ENCODE results near the gene GJD3.
"Not testable (repeated sequence)": the region's sequence is repeated elsewhere in the genome, so short reads cannot be mapped to it uniquely, and the experiment has no call there.

The GJD3 gene, protein sequence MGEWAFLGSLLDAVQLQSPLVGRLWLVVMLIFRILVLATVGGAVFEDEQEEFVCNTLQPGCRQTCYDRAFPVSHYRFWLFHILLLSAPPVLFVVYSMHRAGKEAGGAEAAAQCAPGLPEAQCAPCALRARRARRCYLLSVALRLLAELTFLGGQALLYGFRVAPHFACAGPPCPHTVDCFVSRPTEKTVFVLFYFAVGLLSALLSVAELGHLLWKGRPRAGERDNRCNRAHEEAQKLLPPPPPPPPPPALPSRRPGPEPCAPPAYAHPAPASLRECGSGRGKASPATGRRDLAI

DNA sequence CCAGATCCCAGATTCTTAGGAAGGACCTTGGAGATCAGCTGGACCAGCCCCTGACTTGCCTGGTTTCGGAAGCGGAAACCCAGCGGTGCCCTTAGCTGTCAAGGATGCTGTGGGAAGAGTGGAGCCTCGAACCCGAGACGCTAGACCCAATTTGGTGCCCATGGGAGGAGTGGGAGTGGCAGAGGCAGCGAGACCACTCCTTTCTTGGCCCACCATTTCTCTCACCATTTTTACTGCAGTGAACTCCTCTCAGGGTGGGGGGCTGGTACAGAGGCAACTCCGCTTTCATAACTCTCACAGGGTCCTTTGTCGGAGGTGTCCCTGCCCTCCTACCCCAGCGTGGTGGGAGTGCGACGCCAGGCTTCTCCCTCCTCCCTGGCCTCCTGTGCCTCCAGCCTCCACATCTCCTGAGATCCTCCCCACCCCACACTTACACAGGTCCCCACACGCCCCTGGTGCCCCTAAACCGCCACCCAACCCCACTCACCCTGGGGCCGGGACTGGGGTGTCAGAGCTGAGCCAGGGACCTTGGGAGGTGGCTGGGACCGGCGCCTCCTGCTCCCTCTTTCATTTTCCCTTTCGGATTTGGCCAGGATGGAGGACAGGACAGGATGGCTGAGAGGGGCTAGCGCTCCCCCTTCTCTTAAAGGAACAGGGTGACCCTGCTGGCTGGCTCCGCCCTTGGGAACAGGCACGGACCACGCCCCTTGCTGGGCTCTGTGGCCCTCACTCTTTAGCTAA lies at the start of gene GJD3:
GJD3 (minus strand) TSS at position 617 of the 741 bp plus-strand sequence. CDS start 922 bp downstream, outside the sequence.
- DNase-seq (ENCODE audit: low read depth in 2 of 3, low spot score in 1 of 3) = no peak

DNA sequence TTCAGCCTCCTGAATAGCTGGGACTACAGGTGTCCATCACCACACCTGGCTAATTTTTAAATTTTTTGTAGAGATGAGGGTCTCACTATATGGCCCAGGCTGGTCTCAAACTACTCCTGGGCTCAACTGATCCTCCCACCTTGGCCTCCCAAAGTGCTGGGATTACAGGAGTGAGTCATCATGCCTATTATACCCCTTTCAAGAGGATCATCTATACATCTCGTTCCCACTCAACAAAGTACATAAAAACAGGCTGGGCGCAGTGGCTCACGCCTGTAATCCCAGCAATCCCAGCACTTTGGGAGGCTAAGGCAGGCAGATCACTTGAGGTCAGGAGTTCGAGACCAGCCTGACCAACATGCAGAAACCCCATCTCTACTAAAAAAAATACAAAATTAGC lies 49.8 kb upstream of the GJD3 start:
- not testable (repeated sequence) for DNase-seq (ENCODE audit: low read depth in 2 of 3, low spot score in 1 of 3)

DNA sequence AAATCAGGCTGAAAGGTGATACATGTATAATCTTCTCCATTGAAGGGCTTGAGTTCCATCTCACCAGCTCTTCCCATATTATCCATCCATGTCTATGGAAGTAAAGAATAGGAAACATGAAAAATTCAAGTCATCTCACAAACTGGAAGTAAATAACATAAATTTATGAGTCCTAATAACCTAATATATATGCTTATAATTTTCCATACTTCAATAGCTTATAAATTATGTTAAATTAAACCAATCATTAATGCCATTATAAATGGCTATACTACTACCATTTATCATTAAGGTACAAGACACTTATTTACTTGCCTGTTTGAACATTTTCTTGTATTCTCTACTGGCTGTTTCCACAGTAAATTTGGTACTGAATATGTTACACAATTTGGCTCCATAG lies 48.3 kb upstream of the GJD3 start:
- no peak for DNase-seq (ENCODE audit: low read depth in 2 of 3, low spot score in 1 of 3)

DNA sequence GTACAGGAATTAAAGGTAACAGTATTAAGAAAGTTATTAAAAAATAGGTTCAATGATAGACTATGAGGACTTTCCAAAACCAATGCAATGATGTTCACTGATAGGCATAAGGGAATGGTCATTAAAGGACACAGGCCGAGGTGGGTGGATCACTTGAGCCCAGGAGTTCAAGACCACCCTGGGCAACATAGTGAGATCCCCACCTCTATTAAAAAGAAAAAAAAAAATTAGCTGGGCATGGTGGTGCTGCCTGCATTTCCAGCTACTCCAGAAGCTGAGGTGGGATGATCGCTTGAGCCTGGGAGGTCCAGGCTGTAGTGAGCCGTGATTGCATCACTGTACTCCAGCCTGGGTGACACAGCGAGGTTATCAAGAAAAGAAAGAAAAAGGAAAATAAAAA lies 47.3 kb upstream of the GJD3 start:
- DNase-seq (ENCODE audit: low read depth in 2 of 3, low spot score in 1 of 3) = no peak

DNA sequence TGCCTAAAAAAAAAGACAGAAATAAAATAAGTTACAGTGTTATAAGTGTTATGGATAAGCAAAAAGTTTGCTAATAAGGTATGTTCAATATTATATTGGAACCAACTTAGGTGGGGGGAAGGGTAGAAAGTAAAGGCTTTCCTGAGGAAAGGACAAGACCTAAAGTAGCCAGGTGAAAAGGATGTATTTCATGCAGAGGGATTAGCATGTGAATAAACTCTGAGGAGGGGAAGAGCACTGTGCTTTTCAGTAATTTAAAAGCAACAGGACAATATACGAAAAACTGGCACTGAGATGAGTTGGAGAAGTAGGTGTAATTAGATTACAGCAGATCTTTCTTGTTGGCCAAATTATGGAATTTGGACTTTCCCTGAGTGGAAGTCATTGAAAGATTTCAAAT lies 45.5 kb upstream of the GJD3 start:
- DNase-seq (ENCODE audit: low read depth in 2 of 3, low spot score in 1 of 3) = no peak

DNA sequence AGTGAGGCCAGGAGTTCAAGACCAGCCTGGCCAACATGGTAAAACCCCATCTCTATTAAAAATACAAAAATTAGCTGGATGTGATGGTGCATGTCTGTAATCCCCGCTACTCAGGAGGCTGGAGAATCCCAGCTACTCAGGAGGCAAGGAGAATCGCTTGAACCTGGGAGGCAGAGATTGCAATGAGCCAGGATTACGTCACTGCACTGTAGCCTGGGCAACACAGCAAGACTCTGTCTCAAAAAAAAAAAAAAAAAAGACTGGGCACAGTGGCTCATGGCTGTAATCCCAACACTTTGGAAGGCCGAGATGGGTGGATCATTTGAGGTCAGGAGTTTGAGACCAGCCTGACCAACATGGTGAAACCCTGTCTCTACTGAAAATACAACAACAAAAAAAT lies 45.0 kb upstream of the GJD3 start:
- DNase-seq (ENCODE audit: low read depth in 2 of 3, low spot score in 1 of 3) = not testable (repeated sequence)

DNA sequence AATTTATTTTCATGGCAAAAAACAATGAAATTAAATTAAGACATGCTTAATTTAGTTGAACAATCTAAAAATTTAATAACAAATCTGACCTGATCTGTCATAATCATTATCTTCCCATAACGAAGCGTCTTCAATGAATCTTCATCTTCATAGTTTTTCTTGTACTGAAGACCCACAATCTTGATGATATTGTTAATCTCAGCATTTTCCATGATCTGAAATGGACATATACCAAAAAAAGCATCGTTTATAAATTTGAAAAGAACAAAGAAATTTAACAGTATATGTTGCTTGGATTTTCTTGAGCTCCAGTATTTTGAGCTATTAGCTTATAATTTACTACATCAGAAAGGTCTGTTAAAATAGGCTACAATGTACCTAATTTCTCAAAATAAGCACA lies 42.9 kb upstream of the GJD3 start:
- no peak for DNase-seq (ENCODE audit: low read depth in 2 of 3, low spot score in 1 of 3)

DNA sequence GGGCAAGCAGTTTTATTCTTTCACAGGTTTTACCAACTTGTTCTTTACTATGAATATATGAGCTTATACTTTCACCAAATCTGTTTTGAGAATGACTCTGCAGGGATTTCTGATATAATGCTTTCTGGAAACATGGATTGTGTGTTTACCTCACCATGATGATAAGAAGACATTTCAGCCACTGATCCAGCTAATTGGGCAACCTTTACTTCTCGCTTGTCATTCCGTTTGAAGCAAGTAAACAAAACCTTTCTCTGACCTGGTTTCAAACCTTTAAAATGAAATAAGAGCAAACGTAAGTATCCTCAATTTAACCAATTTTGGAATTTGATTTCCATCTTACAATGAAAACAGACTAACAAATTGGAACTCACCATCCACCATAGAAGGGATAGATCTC lies 39.5 kb upstream of the GJD3 start:
- no peak for DNase-seq (ENCODE audit: low read depth in 2 of 3, low spot score in 1 of 3)

DNA sequence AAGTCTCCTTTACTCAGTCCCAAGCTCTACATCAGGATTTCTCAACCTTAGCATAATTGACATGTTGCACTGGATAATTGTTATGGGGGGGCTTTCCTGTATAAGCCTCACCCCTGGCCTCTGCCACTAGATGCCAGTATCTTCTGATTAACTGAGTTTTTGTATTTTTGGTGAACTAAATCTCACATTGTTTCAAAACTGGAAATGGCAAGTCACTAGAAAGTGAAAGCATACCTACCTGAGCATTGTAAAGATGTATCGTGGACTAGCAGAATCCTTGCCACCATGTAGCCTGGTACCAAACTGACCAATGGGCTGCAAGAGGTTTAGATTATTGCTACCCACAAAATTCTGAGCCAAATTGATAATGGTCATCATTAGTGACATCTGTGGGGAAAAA lies 38.1 kb upstream of the GJD3 start:
- no peak for DNase-seq (ENCODE audit: low read depth in 2 of 3, low spot score in 1 of 3)

DNA sequence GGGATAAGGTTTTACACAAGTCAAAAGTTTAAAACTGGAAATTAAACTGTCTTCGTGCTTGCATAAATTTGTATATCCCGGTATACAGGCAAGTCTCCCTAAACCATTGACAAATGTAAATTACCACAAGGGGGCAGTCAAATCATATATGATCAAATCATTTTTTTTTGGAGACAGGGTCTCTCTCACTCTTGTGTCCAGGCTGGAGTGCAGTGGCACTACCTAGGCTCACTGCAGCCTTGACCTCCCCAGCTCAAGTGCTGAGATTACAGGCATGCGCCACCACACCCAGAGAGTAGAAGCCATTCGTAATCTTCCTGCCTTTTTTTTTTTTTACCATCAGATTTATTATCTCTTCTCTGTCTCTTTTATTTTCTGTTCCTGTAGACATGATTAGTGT lies 34.6 kb upstream of the GJD3 start:
- no peak for DNase-seq (ENCODE audit: low read depth in 2 of 3, low spot score in 1 of 3)

DNA sequence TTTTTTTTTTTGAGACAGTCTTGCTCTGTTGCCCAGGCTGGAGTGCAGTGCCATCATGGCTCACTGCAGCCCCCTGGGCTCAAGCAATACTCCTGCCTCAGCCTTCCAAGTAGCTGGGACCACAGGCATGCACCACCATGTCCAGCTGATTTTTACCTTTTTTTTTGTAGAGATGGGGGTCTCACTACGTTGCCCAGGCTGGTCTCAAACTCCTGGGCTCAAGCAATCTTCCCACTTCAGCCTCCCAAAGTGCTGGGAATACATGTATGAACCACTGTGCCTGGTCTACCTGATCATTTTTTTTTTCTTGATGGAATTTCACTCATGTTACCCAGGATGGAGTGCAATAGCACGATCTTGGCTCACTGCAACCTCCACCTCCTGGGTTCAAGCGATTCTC lies 22.0 kb upstream of the GJD3 start:
- DNase-seq (ENCODE audit: low read depth in 2 of 3, low spot score in 1 of 3) = not testable (repeated sequence)

DNA sequence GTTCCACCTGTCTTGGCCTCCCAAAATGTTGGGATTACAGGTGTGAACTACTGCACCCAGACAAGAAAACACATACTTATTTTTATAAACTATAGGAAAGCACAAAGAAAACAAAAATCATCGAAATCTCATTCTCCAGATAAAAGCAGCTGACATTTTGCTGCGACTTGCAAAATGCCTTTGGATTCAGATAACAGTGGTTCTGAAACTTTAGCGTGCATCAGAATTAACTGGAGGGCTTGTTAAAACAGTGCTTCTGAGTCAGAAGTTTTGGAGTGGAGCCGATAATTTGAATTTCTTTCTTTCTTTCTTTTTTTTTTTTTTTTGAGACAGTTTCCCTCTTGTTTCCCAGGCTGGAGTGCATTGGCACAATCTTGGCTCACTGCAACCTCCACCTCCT lies 17.7 kb upstream of the GJD3 start:
- no peak for DNase-seq (ENCODE audit: low read depth in 2 of 3, low spot score in 1 of 3)

DNA sequence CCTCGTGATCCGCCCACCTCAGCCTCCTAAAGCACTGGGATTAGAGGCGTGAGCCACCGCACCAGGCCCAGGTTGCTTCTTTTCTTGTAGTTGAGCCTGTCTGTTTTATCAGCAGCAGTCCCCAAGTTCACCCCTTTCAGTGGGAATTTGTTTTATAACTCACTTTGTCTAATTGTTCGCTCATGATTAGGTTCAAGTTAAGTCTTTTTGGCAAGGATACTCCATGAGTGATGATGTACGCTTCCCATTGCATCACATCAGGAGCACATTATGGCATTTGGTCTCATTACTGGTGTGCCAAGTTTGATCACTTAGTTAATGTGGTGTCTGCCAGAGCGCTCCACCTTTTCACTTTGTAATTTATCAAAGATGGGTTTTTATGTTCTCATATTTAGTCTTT lies 14.4 kb upstream of the GJD3 start:
- DNase-seq (ENCODE audit: low read depth in 2 of 3, low spot score in 1 of 3) = no peak

DNA sequence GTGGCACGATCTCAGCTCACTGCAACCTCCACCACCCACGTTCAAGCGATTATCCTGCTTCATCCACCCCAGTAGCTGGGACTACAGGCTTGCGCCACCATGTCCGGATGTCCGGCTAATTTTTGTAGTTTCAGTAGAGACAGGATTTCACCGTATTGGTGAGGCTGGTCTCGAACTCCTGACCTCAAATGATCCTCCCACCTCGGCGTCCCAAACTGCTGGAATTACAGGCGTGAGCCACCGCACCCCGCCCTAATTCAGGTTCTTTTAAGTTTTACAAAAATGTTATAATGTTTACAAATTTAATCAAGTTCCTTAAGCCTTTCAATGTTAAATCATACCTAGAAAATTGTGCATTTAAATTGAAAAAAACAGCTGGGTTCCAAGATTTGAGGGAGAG lies 13.3 kb upstream of the GJD3 start:
- DNase-seq (ENCODE audit: low read depth in 2 of 3, low spot score in 1 of 3) = no peak

DNA sequence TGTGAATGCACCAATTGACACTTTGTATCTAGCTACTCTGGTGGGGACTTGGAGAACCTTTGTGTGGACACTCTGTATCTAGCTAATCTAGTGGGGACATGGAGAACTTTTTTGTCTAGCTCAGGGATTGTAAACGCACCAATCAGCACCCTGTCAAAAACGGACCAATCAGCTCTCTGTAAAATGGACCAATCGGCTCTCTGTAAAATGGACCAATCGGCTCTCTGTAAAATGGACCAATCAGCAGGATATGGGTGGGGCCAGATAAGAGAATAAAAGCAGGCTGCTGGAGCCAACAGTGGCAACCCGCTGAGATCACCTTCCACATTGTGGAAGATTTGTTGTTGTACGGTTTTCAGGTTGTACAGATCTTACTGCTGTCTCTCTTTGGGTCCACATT lies 12.0 kb upstream of the GJD3 start:
- DNase-seq (ENCODE audit: low read depth in 2 of 3, low spot score in 1 of 3) = peak in 1 of 3 donors; percentile 23

DNA sequence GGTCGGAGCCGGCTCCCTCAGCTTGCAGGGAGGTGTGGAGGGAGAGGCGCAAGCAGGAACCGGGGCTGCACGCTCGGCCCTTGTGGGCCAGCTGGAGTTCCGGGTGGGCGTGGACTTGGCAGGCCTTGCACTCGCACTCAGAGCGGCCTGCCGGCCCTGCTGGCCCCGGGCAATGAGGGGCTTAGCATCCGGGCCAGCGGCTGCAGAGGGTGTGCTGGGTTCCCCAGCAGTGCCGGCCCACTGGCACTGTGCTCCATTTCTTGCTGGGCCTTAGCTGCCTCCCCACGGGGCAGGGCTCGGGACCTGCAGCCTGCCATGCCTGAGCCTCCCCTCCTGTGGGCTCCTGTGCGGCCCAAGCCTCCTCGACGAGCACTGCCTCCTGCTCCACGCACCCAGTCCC lies 11.2 kb upstream of the GJD3 start:
- DNase-seq (ENCODE audit: low read depth in 2 of 3, low spot score in 1 of 3) = not testable (repeated sequence)

DNA sequence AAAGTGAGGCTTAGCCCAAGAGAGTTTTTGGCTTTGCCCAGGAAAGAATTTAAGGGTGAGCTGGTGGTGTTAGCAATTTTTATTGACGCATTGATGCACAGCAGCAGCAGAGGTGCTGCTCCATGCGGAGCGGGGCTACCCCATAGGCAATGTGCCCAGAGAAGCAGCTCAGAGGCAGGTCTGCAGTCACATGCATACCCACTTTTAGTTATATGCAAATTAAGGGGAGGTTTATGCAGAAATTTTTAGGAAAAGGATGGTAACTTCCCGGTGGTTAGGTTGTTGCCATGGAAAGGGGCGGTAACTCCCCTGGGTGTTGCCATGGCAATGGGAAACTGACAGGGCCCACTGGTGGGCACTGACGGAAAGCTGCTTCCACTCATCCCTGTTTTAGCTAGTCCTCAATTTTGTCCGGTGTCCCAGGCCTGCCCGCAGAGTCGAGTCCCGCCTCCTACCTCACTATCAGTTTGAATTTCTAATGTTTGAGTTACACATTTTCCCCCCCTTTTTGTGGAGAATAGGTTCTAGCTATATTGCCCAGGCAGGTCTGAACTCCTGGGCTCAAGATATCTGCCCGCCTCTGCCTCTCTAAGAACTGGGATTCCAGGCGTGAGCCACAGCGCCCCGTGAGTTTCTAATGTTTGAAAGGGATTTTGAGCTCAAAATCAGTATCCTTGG lies 10.4 kb upstream of the GJD3 start:
- no peak for DNase-seq (ENCODE audit: low read depth in 2 of 3, low spot score in 1 of 3)

DNA sequence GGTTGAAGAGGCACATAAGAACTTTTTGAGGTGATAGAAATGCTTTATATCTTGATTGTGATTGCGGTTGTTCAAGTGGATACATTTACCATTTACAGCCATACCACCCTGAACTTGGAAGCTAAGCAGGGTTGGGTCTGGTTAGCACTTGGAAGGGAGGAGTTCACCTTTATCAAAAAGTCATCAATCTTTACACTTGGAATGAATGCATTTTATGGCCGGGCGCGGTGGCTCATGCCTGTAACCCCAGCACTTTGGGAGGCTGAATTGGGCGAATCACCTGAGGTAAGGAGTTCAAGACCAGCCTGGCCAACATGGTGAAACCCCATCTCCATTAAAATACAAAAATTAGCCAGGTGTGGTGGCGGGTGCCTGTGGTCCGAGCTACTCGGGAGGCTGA lies 9.5 kb upstream of the GJD3 start:
- no peak for DNase-seq (ENCODE audit: low read depth in 2 of 3, low spot score in 1 of 3)

DNA sequence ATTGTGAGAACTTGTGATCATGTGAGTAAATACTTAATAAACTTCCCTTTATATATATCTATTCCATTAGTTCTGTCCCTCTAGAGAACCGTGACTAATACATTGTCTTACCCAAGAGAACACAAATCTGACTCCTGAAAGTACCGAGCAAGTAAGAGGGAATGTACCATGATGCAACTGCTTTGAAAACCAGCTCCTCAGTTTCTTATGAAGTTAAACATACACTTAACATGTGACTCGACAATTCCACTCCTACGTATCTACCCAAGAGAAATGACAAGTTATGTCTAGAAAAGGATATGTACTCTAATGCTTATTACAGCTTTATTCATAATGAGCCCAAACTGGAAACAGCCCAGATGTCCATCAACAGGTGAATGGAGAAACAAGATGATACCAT lies 8.8 kb upstream of the GJD3 start:
- peak in 1 of 3 donors; percentile 34 for DNase-seq (ENCODE audit: low read depth in 2 of 3, low spot score in 1 of 3)

DNA sequence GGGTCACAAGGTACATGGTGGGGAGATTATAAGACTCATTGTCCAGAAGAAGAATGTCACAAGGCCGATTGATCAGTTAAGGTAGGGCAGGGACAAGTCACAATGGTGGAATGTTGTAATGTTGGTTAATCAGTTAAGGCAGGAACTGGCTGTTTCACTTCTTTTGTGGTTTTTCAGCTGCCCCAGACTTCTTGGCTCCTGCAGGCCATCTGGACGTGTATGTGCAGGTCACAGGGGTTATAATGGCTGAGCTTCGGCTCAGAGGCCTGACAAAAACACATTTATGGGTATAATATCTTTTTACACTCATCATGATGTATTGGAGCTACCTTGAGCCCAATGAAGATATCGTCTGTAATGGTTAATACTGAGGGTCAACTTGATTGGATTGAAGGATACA lies 8.1 kb upstream of the GJD3 start:
- not testable (repeated sequence) for DNase-seq (ENCODE audit: low read depth in 2 of 3, low spot score in 1 of 3)

DNA sequence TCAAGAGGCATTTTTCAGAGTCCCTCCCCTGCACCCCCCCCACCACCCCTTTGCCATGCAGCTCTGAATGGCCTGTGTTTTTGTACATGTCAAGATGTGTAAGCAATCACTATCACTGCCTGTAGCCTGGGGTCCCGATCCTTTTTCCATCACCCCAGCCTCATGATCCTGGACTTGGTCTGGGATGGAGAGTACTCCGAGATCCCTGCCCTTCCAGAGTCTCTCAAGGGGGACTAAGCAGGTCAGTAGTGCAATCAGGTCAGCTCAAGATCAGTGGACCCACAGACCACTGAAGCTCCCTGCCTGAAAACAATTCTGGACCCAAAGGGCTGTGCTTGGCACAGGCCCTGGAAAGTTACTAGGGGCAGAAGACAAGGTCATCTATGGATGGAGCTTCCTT lies 7.5 kb upstream of the GJD3 start:
- no peak for DNase-seq (ENCODE audit: low read depth in 2 of 3, low spot score in 1 of 3)

DNA sequence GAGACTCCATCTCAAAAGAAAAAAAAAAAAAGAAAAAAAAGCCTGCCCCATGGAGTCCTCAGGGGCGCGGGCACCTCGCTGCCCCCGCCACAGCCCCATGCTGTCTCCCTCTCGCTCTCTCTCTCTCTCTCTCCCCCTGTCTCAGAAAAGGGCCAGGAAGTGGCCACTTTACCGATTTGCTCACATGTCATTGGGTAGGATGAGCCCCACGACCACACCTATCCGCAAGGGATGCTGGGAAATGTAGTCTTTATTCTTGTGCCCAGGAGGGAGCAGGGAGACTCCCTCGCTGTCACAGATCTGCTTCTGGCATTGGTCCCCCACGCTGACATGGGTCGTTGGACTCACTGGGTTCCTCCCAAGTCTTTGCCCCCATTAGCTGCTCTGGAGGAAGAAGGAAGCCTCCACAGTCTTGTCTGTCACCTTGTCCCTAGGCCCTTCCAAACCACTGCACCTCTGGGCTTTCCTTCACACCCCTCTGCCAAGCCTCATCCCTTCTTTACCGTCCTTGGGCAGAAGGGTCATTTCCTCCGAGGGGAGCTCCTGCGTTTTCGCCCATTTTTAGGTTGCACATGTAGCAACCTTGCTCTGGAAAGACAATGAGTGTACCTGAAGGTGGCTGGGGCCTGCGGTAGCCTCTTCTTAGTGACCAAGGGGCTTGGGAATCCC lies 6.9 kb upstream of the GJD3 start:
- no peak for DNase-seq (ENCODE audit: low read depth in 2 of 3, low spot score in 1 of 3)
